ENCODE results near the gene EXTL1. TPM values are rescaled to one million over a fixed set of nuclear protein-coding genes. Genes with fewer than 3 reads are reported as not detected.
A peak's percentile ranks its signal among the peaks of the same experiment; 100 is the strongest.
"Not testable (repeated sequence)": the region's sequence is repeated elsewhere in the genome, so short reads cannot be mapped to it uniquely, and the experiment has no call there.

The EXTL1 gene
- polyA plus RNA-seq: not detected

DNA sequence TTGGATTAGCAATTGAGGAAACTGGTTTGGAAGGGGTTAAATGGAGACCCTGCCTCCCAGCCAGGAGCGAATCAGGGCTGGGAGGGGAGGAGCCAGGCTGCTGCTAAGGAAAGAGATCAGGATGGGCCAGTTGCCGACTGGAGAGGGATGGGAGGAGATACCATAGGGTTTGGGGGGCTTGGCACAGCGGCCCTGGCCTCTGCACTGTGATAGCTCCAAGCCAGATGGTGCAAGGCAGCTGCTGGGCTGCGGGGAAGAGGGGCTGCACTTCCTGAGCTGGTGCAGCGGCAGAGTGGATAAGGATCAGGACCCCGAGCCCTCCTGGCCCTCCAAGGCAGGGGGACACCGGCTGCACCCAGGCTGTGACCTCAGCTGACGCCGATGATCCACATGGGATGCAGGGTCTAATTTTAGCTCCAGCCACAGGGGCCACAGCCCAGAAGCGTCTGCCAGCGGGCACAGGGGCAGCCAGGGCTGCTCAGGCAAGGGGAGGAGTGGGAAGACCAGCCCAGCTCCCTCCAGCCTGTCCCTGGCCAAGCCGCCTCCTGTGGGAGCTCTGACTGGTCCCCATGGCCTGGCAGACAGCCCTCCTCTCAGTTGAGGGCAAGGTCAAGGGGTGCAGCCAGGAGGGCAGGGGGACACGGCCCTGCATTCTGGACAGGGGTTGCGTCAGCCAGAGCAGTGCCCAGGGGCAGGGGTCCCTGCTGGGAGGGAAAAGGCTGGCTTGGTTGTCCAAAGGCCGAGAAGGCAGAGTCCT lies at the start of gene EXTL1:
EXTL1 (plus strand) TSS at position 129 of the 757 bp plus-strand sequence. CDS start 872 bp downstream, outside the sequence.
- H3K4me1 Mint-ChIP-seq: peaks cover 0 to 3% (median 0%) of the 10 kb centered on the region in 3 donors
- H3K9me3 Mint-ChIP-seq: no peaks in the 10 kb centered on the region
- no peak within 1 kb of the TSS for H3K27ac Mint-ChIP-seq
- H3K36me3 Mint-ChIP-seq: peaks cover 2% of the 10 kb centered on the region
- no peak within 1 kb of the TSS for H3K4me3 Mint-ChIP-seq
- H3K27me3 Mint-ChIP-seq: peaks cover 5% of the 10 kb centered on the region

GRCh38 chr1:25971811-25972180 lies 49.8 kb upstream of the EXTL1 start:
- H3K9me3 Mint-ChIP-seq: no peaks in the 10 kb centered on the region
- no peaks in the 10 kb centered on the region for H3K27me3 Mint-ChIP-seq
- H3K4me1 Mint-ChIP-seq: peaks cover 10 to 18% (median 13%) of the 10 kb centered on the region in 3 donors
- peak overlapping the region in 1 of 4 donors; percentile 13 for H3K4me3 Mint-ChIP-seq
- peaks cover 22% of the 10 kb centered on the region for H3K36me3 Mint-ChIP-seq
- H3K27ac Mint-ChIP-seq: peak overlapping the region; percentile 3 to 36 (median 25)

DNA sequence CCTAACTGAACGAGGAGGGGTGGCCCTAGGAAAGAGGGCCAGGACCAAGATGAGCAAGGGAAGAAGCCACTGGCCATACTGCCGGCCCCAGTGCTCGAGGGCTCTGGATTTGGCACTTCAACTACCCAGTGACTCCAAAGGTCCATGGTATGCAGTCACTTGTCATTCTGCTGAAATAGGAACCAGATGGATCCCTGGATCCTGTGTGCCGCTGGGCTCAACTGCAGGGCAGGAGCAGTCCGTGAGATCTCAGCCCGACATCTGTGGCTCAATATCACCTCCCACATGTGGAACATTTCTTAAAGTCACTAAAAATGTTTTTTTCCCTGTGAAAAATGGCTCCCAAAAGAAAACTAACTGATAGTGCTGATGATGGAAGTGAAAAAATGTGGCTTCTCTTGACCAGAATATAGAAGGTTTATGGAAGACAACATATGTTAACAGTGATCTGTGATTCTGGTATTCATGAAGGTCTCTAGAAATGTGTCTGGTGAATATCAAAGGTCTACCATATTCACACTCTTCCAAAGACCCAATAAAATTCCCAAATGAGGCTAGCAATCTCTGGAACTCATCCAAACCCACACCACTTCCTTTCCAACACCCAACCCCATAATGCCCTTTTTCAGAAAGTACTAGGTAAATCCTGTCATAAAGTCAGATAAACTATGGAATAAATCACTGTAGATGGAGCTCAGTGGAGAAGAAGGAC lies 47.8 kb upstream of the EXTL1 start:
- peak overlapping the region in 1 of 3 donors; percentile 9 for H3K27ac Mint-ChIP-seq
- H3K4me3 Mint-ChIP-seq: no peak overlapping the region
- peaks cover 16% of the 10 kb centered on the region for H3K36me3 Mint-ChIP-seq
- no peaks in the 10 kb centered on the region for H3K9me3 Mint-ChIP-seq
- H3K4me1 Mint-ChIP-seq: peaks cover 9 to 14% (median 11%) of the 10 kb centered on the region in 3 donors
- no peaks in the 10 kb centered on the region for H3K27me3 Mint-ChIP-seq

GRCh38 chr1:25977801-25978200 lies 43.8 kb upstream of the EXTL1 start:
- Mint-ChIP-seq H3K36me3 (peaks cover 16% of the 10 kb centered on the region), H3K4me1 (no peaks in the 10 kb centered on the region), H3K9me3 (no peaks in the 10 kb centered on the region), H3K4me3 (no peak overlapping the region), H3K27me3 (no peaks in the 10 kb centered on the region), H3K27ac (no peak overlapping the region)

DNA sequence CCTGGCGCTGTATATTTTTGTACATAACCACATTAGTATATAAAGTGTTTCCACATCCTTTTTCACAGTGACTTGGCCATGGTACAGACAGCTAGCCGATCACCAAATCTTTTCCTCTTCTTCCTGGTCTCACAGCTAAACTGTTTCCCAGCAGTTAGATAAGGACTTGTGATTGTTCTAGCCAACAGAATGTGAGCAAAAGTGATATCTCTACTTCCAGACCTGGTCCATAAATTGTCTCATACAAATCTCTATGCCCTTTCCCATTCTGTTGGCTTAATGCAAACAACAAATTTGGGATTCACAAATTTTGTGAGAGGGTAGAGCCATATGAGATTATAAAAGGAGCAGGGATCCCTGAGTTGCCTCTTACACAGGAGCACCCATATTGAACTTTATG lies 43.2 kb upstream of the EXTL1 start:
- no peak overlapping the region for H3K27ac Mint-ChIP-seq
- H3K4me1 Mint-ChIP-seq: no peaks in the 10 kb centered on the region
- H3K4me3 Mint-ChIP-seq: no peak overlapping the region
- H3K36me3 Mint-ChIP-seq: peaks cover 14% of the 10 kb centered on the region
- no peaks in the 10 kb centered on the region for H3K27me3 Mint-ChIP-seq
- H3K9me3 Mint-ChIP-seq: no peaks in the 10 kb centered on the region

DNA sequence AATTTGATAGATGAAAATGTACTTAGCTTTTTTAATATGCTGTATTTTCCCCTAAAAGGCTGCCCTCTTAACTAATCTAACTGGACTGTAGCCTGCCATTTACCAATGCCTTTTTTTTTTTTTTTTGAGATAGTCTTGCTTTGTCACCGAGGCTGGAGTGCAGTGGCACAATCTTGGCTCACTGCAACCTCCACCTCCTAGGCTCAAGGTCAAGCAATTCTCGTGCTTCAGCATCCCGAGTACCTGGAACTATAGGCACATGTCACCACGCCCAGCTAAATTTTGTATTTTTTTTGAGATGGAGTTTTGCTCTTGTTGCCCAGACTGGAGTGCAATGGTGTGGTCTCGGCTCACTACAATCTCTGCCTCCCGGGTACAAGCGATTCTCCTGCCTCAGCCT lies 42.4 kb upstream of the EXTL1 start:
- Mint-ChIP-seq H3K4me3 (no peak overlapping the region), H3K27me3 (no peaks in the 10 kb centered on the region), H3K27ac (no peak overlapping the region), H3K36me3 (peaks cover 16% of the 10 kb centered on the region), H3K4me1 (no peaks in the 10 kb centered on the region), H3K9me3 (no peaks in the 10 kb centered on the region)

DNA sequence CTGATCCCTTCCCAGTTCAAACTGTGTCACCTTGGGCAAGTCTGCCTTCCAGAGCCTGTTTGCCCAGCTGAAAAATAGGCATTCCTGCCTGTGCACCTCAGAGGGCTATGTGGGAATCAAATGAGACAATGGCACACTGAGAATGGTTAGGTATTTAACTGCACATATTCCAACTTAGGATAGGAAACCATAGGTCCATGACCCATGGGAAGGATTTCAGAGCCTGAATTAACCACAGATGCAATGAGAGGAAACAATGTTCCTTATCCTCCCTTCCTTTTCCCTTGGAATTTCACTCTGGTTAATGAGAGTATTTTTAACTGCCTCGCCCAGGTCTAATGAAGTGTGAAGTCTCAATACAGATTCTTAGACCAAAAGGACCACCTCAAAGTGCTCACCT lies 36.4 kb upstream of the EXTL1 start:
- Mint-ChIP-seq H3K36me3 (peaks cover 15% of the 10 kb centered on the region), H3K4me1 (peaks cover 0 to 2% (median 0%) of the 10 kb centered on the region in 3 donors), H3K27me3 (no peaks in the 10 kb centered on the region), H3K9me3 (peaks cover 0 to 2% (median 0%) of the 10 kb centered on the region in 3 donors), H3K4me3 (no peak overlapping the region), H3K27ac (no peak overlapping the region)

DNA sequence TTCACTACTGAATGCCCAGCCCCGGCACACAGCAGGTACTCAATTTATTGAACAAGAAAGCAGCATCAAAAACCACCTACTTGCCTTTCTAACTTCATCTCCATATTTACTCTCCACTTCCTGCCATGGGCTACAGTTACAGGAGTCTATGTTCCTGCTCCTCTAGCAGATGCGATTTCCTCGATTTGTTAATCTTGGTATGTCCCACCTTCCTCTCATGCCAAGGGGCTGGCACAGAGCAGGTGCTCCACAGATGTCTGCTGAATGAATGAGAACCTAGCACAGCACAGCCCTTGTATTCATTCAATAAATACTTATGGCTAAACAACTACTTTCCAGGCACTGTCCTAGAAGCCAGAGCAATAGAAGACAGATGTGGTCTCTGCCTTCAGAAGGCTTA lies 35.9 kb upstream of the EXTL1 start:
- no peak overlapping the region for H3K27ac Mint-ChIP-seq
- H3K27me3 Mint-ChIP-seq: no peaks in the 10 kb centered on the region
- peaks cover 0 to 2% (median 0%) of the 10 kb centered on the region in 3 donors for H3K4me1 Mint-ChIP-seq
- peaks cover 0 to 2% (median 0%) of the 10 kb centered on the region in 3 donors for H3K9me3 Mint-ChIP-seq
- no peak overlapping the region for H3K4me3 Mint-ChIP-seq
- H3K36me3 Mint-ChIP-seq: peaks cover 15% of the 10 kb centered on the region

DNA sequence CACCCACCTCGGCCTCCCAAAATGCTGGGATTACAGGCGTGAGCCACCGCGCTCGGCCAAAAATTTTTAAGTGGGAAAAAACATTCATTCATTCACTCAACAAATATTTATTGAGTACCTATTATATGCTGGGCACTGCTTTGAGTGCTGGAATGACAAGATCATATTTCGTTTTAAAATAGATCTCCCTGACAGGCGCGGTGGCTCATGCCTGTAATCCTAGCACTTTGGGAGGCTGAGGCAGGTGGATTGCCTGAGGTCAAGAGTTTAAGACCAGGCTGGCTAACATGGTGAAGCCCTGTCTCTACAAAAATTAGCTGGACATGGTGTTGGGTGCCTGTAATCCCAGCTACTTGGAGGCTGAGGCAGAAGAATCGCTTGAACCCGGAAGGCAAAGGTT lies 34.8 kb upstream of the EXTL1 start:
- not testable (repeated sequence) for H3K4me1 Mint-ChIP-seq, H3K9me3 Mint-ChIP-seq, H3K27me3 Mint-ChIP-seq, H3K4me3 Mint-ChIP-seq, H3K27ac Mint-ChIP-seq
- H3K36me3 Mint-ChIP-seq: peaks cover 15% of the 10 kb centered on the region

- Mint-ChIP-seq H3K27ac (no peak overlapping the region), H3K9me3 (peaks cover 0 to 2% (median 0%) of the 10 kb centered on the region in 3 donors), H3K4me3 (peak overlapping the region in 1 of 4 donors; percentile 20)
These were observed 33.6 kb upstream of the EXTL1 start for GRCh38 chr1:25987951-25988350.

DNA sequence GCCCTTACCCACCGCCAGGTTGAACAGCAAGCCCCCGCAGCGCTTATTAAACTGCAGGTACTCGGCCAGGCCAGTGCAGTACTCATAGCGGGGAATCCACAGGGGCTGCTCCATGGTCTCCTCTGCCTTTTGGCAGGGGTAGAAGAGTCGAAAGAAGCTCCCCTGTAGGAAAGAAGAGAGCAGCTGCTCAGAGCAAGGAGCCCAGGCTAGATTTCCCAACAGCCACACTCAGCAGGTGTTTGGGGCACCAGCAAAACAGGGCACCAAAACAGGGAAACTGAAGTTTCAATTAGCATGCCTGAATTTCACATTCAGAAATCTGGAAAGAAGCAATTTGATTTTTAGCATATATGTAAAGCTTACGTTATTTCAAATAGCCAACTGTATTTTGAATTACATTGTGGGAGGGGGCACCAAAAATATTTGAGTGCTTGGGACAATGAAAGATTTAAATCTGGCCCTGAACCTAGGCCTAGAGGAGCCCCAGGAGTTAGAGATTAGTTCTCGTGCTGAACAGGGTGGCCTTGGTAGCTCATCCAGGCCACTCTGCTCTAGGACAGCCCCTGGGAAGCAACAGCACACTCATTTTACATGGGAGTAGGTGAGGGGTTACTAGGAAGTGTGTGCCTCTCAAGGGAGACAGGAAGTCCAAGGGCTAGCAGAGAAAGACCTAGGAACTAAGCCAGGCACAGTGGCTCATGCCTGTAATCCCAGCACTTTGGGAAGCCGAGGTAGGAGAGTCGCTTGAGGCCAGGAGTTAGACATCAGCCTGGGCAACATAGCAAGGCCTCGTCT lies 31.9 kb upstream of the EXTL1 start:
- Mint-ChIP-seq H3K27ac (peak overlapping the region in 1 of 3 donors; percentile 50), H3K36me3 (peaks cover 10% of the 10 kb centered on the region), H3K9me3 (peaks cover 0 to 2% (median 0%) of the 10 kb centered on the region in 3 donors), H3K27me3 (no peaks in the 10 kb centered on the region), H3K4me1 (peaks cover 0 to 12% (median 0%) of the 10 kb centered on the region in 3 donors), H3K4me3 (peak overlapping the region in 2 of 4 donors; percentile 28 to 65)

More at GRCh38 chr1:25987951-25988350, 33.6 kb upstream of the EXTL1 start:
- peaks cover 12% of the 10 kb centered on the region for H3K36me3 Mint-ChIP-seq
- H3K4me1 Mint-ChIP-seq: peaks cover 0 to 8% (median 0%) of the 10 kb centered on the region in 3 donors
- H3K27me3 Mint-ChIP-seq: no peaks in the 10 kb centered on the region

DNA sequence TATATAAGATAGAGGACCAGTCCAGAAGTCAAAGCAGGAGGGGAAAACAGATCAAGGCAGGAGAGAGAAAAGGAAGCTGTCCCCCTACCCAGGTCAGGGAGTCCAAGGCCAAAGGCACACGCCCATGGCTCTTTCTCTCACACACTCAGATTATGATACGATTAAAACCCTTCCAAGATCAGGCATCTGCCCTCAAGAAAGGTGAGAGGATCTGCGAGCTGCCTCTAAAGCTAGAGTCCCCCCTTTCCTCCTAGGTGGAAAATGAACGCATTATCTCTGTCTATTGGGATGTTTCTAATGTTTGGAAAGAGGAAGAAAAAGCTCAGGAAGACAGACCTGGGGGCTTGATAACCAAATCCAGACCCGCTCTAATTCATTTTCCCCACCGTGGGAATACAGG lies 31.3 kb upstream of the EXTL1 start:
- no peaks in the 10 kb centered on the region for H3K27me3 Mint-ChIP-seq
- peaks cover 0 to 12% (median 0%) of the 10 kb centered on the region in 3 donors for H3K4me1 Mint-ChIP-seq
- H3K36me3 Mint-ChIP-seq: peaks cover 10% of the 10 kb centered on the region
- H3K27ac Mint-ChIP-seq: peak overlapping the region in 1 of 3 donors; percentile 73
- H3K9me3 Mint-ChIP-seq: peaks cover 0 to 2% (median 0%) of the 10 kb centered on the region in 3 donors
- peak overlapping the region in 3 of 4 donors; percentile 3 to 66 (median 8) for H3K4me3 Mint-ChIP-seq

- H3K27me3 Mint-ChIP-seq: no peaks in the 10 kb centered on the region
- peaks cover 0 to 2% (median 0%) of the 10 kb centered on the region in 3 donors for H3K9me3 Mint-ChIP-seq
- peak overlapping the region in 3 of 4 donors; percentile 8 to 81 (median 32) for H3K4me3 Mint-ChIP-seq
- H3K4me1 Mint-ChIP-seq: peaks cover 0 to 12% (median 0%) of the 10 kb centered on the region in 3 donors
- peaks cover 7% of the 10 kb centered on the region for H3K36me3 Mint-ChIP-seq
- H3K27ac Mint-ChIP-seq: peak overlapping the region; percentile 45 to 81 (median 73)
These were observed 30.7 kb upstream of the EXTL1 start for GRCh38 chr1:25990702-25991395.

GRCh38 chr1:25991937-25992688 lies 29.5 kb upstream of the EXTL1 start:
- peaks cover 3 to 18% (median 4%) of the 10 kb centered on the region in 3 donors for H3K4me1 Mint-ChIP-seq
- H3K4me3 Mint-ChIP-seq: peak overlapping the region in 1 of 4 donors; percentile 5
- H3K27ac Mint-ChIP-seq: no peak overlapping the region
- H3K36me3 Mint-ChIP-seq: peaks cover 4% of the 10 kb centered on the region
- no peaks in the 10 kb centered on the region for H3K9me3 Mint-ChIP-seq
- H3K27me3 Mint-ChIP-seq: no peaks in the 10 kb centered on the region

All from IgD-negative memory B cell (primary cell).